HG03025 (cell line): Measurements from ENCODE around the gene HTR1B.

ENCODE experiments used
- ATAC-seq: cut with Tn5 transposase; IDR thresholded peaks from one replicate; pipeline ENCODE4 v1.9.1; 2021; ENCODE audit warnings: mild to moderate bottlenecking, moderate library complexity; ENCODE audit not compliant: unreplicated experiment, low FRiP score

HTR1B gene

GRCh38 chr6:77456531-77457248 lies 6.6 kb downstream of the HTR1B start:
- no peak for ATAC-seq

- ATAC-seq: no peak
These were observed 8.0 kb downstream of the HTR1B start for GRCh38 chr6:77455271-77455670.

GRCh38 chr6:77454386-77454785 lies 8.9 kb downstream of the HTR1B start:
- no peak for ATAC-seq

DNA sequence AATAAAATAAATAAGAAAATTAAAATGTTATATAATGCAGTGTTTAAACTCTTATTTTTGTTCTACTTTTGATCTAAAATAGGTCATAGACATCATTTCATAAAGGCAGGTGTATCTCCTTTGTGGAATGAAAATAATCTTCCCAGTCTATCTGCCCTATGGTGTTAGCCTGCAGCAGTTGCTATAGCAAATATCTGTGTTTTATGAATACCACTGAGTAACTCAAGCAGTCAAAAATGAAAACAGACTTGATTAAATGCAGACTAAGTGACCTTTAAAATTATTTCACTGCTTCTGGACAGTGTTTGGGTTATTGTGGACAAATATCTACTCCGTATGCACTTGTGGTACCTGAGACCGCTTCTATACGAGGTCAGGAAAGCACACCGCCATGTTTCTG lies 11.8 kb downstream of the HTR1B start:
- no peak for ATAC-seq

- ATAC-seq: no peak
These were observed 12.4 kb downstream of the HTR1B start for GRCh38 chr6:77450924-77451323.

GRCh38 chr6:77448546-77448945 lies 14.7 kb downstream of the HTR1B start:
- ATAC-seq: no peak

DNA sequence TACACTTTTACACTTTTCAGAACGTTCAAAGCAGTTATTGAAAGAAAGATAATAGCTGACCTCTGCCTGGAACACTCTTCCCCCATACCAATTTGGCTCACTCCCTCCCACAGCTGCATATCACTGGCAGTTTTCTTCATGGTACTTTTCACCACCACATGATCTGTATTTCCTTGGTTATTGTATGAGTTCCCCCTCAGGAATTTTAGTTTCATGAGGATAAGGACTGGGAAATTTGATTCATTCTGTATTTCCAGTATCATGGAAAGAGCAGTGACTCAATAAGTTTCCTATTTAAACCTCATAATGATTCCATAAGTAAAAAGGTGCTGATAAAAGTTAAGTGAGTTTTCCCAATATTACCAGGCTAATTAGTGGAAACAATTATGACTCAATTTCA lies 16.0 kb downstream of the HTR1B start:
- ATAC-seq: no peak

GRCh38 chr6:77446249-77446648 lies 17.0 kb downstream of the HTR1B start:
- ATAC-seq: no peak

- no peak for ATAC-seq
These were observed 18.1 kb downstream of the HTR1B start for GRCh38 chr6:77445214-77445613.

DNA sequence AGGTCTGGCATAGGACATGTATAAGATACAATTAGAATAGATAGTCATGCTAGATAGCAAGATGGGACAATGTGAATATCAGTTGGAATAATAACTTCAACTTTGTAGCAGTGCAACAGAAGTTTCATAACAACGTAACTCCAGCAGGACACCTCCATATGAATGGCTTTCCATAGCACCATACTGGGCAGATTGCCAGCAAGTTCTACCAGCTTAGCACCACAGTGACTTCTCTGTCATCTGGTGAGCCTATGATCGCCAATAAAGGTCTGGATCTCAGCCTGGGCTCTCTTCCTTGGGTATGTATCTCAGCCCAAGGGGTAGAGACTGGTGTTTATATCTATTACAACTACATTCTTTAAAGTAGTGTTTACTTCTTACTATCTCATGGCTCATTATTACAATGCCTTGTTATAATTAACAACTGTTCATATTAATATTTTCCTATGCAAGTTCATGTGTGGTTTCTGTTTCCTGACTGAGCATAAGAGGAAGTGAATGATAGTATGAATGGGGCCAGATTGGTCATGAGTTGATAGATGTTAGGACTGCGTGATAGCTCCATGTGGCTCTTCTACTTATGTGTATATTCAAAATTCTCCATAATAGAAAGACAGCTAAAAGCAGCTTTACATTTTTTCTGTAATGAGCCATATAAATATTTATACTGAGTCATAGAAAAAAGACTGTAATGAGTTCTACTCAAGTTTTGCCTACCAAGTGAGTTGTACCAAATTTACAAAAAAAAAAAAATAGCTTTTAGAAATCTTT lies 22.9 kb downstream of the HTR1B start:
- ATAC-seq: no peak

- no peak for ATAC-seq
These were observed 29.4 kb downstream of the HTR1B start for GRCh38 chr6:77433888-77434287.

DNA sequence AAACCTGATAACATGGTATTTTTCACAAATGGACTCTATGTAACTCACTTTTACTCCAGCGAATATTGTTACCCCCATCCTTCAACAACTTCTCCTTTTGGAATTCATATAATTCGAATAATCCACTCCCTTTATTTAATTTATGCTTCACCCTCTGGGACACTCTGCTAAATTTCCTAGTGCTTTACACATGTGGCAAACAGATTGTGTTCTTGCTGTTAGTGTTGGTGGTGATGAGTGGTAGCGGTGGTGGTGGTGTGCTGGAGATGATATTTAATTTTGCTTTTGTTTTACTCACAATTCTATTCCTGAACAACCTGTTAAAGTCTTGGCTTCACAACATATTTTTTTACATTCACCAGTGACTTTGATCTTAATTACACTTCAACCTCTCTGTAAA lies 32.8 kb downstream of the HTR1B start:
- ATAC-seq: no peak

- no peak for ATAC-seq
These were observed 37.6 kb downstream of the HTR1B start for GRCh38 chr6:77425671-77426070.

DNA sequence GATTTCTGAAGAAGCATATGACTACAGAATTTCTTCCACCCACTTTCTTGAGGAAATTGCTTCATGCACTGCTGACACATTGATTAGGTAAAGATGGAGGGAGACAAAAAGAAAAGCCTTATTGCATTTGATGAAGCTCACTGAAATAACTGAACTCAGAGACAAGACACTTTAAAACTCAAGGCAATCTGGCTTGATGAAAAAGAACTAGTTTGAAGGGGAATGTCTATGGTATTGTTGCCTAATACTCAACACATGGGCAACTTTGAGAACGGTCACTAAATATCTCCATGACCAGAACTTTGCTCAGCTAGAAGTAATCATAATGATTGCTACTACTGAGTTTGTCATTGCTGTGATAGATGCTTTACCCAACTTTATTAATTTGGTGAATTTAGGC lies 38.1 kb downstream of the HTR1B start:
- no peak for ATAC-seq

- ATAC-seq: no peak
These were observed 38.5 kb downstream of the HTR1B start for GRCh38 chr6:77424761-77425160.

GRCh38 chr6:77416839-77417238 lies 46.5 kb downstream of the HTR1B start:
- ATAC-seq: no peak

DNA sequence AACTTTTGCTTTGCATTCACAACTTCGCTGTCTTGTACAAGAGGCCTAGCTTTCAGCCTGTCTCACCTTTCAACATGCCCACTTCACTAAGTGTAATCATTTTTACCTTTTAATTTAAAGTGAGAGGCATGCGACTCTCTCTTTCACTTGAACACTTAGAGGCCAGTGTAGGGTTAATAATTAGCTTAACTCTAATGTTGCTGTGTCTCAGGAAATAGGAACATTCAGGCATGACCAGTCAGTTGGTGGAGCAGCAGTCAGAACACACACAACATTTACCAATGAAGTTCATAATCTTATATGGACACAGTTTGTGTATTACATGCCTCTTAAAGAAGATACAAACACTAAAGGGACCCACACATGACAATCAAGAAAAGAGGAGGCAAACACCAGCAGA lies 47.6 kb downstream of the HTR1B start:
- ATAC-seq: no peak
